CD4-positive, CD25-positive, alpha-beta regulatory T cell (primary cell): Measurements from ENCODE around the gene MALT1. TPM values are rescaled to one million over a fixed set of nuclear protein-coding genes. Genes with fewer than 3 reads are reported as not detected.
"Not testable (repeated sequence)": the region's sequence is repeated elsewhere in the genome, so short reads cannot be mapped to it uniquely, and the experiment has no call there.

Experiments
- ATAC-seq, 2 donors: fragments of 150-1000 bp; cut with Tn5 transposase; one replicate each; pipeline ENCODE4 v1.10.0; 2021; ENCODE audit warnings: low read depth in 2 of 2, moderate number of reproducible peaks in 2 of 2, moderate library complexity in 1 of 2
- DNase-seq, 3 donors: peaks; one replicate each; pipeline versions ENCODE4 v3.0.0 to v3.0.0-alpha.2; 2012 to 2022; ENCODE audit warnings: mixed read lengths in 1 of 3
- H3K27ac ChIP-seq: one replicate; pipeline ENCODE4 v1.7.0; 2013; ENCODE audit warnings: mild to moderate bottlenecking, low read length; ENCODE audit not compliant: insufficient read depth, poor library complexity, severe bottlenecking
- H3K27me3 ChIP-seq: one replicate; pipeline ENCODE4 v1.7.0; 2013; ENCODE audit warnings: low read length; ENCODE audit not compliant: control insufficient read depth, insufficient read depth
- H3K36me3 ChIP-seq: one replicate; pipeline ENCODE4 v1.7.0; 2013; ENCODE audit warnings: mild to moderate bottlenecking, low read length, moderate library complexity; ENCODE audit not compliant: control insufficient read depth, insufficient read depth
- H3K4me1 ChIP-seq: 2 replicates; pipeline ENCODE4 v1.7.0; 2013; ENCODE audit warnings: mild to moderate bottlenecking, low read length; ENCODE audit not compliant: insufficient read depth, control insufficient read depth, poor library complexity, severe bottlenecking
- H3K4me3 ChIP-seq: one replicate; pipeline ENCODE4 v1.7.0; 2013; ENCODE audit warnings: low read depth, mild to moderate bottlenecking, low read length, moderate library complexity
- H3K9me3 ChIP-seq, 2 experiments: 1 replicate in 1 of 2; 2 replicates in 1 of 2; pipeline ENCODE4 v1.7.0; 2013; ENCODE audit warnings: low read length in 2 of 2, mild to moderate bottlenecking in 1 of 2, moderate library complexity in 1 of 2; ENCODE audit not compliant: control insufficient read depth in 2 of 2
- H3K27ac Mint-ChIP-seq, 3 donors: one replicate each; pipeline ENCODE4 v1.8.0; 2020 to 2022; ENCODE audit warnings: mild to moderate bottlenecking in 3 of 3, mixed read lengths in 3 of 3, moderate library complexity in 2 of 3
- H3K27me3 Mint-ChIP-seq: one replicate; pipeline ENCODE4 v1.8.0; 2022; ENCODE audit warnings: mild to moderate bottlenecking, mixed read lengths
- H3K36me3 Mint-ChIP-seq: one replicate; pipeline ENCODE4 v1.8.0; 2020; ENCODE audit warnings: mixed read lengths
- H3K4me1 Mint-ChIP-seq, 4 donors: one replicate each; pipeline ENCODE4 v1.8.0; 2020 to 2022; ENCODE audit warnings: mixed read lengths in 4 of 4, mild to moderate bottlenecking in 1 of 4
- H3K4me3 Mint-ChIP-seq, 4 donors: one replicate each; pipeline ENCODE4 v1.8.0; 2020 to 2022; ENCODE audit warnings: mild to moderate bottlenecking in 4 of 4, mixed read lengths in 4 of 4, moderate library complexity in 3 of 4
- H3K9me3 Mint-ChIP-seq, 7 donors: one replicate each; pipeline ENCODE4 v1.8.0; 2020 to 2022; ENCODE audit warnings: mixed read lengths in 7 of 7, mild to moderate bottlenecking in 3 of 7, moderate library complexity in 2 of 7
- polyA plus RNA-seq, 4 donors: library from polyadenylated mRNA; unstranded; fragments of 300-500 nt; fragmentation: Illumina TruSeq; gene quantifications; one replicate each; pipeline ENCODE4 v1.2.3, GENCODE V29; 2021
- total RNA-seq: library from RNA; stranded (reverse); gene quantifications from one replicate; pipeline ENCODE4 v1.2.3, GENCODE V29; 2022

MALT1 gene
- total and polyA plus RNA-seq, 5 donors from 2014 or later = 39.4 to 99.0 (median 47.4) TPM

- H3K4me3 Mint-ChIP-seq, H3K4me1 Mint-ChIP-seq, H3K9me3 ChIP-seq, H3K27me3 Mint-ChIP-seq, H3K27ac ChIP-seq, DNase-seq, H3K27me3 ChIP-seq, H3K27ac Mint-ChIP-seq, H3K36me3 ChIP-seq, H3K9me3 Mint-ChIP-seq, H3K36me3 Mint-ChIP-seq, H3K4me3 ChIP-seq, ATAC-seq: not testable (repeated sequence)
- peaks cover 14% of the 10 kb centered on the region for H3K4me1 ChIP-seq
These were observed 27.7 kb upstream of the MALT1 start for GRCh38 chr18:58643557-58643956.

- Histone ChIP-seq H3K4me3 (no peak overlapping the region), H3K9me3 (peaks cover 0 to 3% of the 10 kb centered on the region in 2 experiments), H3K27me3 (no peaks in the 10 kb centered on the region), H3K27ac (no peak overlapping the region), H3K4me1 (peaks cover 7% of the 10 kb centered on the region), H3K36me3 (no peaks in the 10 kb centered on the region)
- no peaks in the 10 kb centered on the region for H3K27me3 Mint-ChIP-seq
- peaks cover 0 to 2% (median 0%) of the 10 kb centered on the region in 7 donors for H3K9me3 Mint-ChIP-seq
- H3K4me1 Mint-ChIP-seq = peaks cover 5 to 13% (median 8%) of the 10 kb centered on the region in 4 donors
- H3K36me3 Mint-ChIP-seq = no peaks in the 10 kb centered on the region
- no peak overlapping the region for H3K4me3 Mint-ChIP-seq
- no peak for ATAC-seq
- no peak overlapping the region for H3K27ac Mint-ChIP-seq
- no peak for DNase-seq
These were observed 25.9 kb upstream of the MALT1 start for GRCh38 chr18:58645398-58645797.

- no peak overlapping the region for H3K4me3 ChIP-seq
- H3K4me1 Mint-ChIP-seq = peaks cover 9 to 20% (median 14%) of the 10 kb centered on the region in 4 donors
- peaks cover 0 to 4% (median 2%) of the 10 kb centered on the region in 7 donors for H3K9me3 Mint-ChIP-seq
- H3K4me1 ChIP-seq = peaks cover 10% of the 10 kb centered on the region
- no peak overlapping the region for H3K4me3 Mint-ChIP-seq
- no peaks in the 10 kb centered on the region for H3K27me3 Mint-ChIP-seq
- DNase-seq (no peak), ATAC-seq (no peak)
- no peaks in the 10 kb centered on the region for H3K36me3 ChIP-seq
- no peak overlapping the region for H3K27ac ChIP-seq
- H3K27me3 ChIP-seq = no peaks in the 10 kb centered on the region
- H3K9me3 ChIP-seq = peaks cover 0 to 3% of the 10 kb centered on the region in 2 experiments
- H3K36me3 Mint-ChIP-seq = no peaks in the 10 kb centered on the region
- no peak overlapping the region for H3K27ac Mint-ChIP-seq
These were observed 24.9 kb upstream of the MALT1 start for GRCh38 chr18:58646334-58646862.

- peaks cover 10% of the 10 kb centered on the region for H3K4me1 ChIP-seq
- no peaks in the 10 kb centered on the region for H3K36me3 ChIP-seq
- H3K27me3 Mint-ChIP-seq = no peaks in the 10 kb centered on the region
- H3K27ac ChIP-seq = no peak overlapping the region
- DNase-seq (no peak), ATAC-seq (peak in 1 of 2 donors; percentile 62)
- peak overlapping the region in 1 of 4 donors; percentile 13 for H3K4me3 Mint-ChIP-seq
- peak overlapping the region in 1 of 3 donors; percentile 28 for H3K27ac Mint-ChIP-seq
- H3K4me3 ChIP-seq = no peak overlapping the region
- H3K36me3 Mint-ChIP-seq = peaks cover 4% of the 10 kb centered on the region
- H3K27me3 ChIP-seq = no peaks in the 10 kb centered on the region
- H3K4me1 Mint-ChIP-seq = peaks cover 21 to 48% (median 27%) of the 10 kb centered on the region in 4 donors
- H3K9me3 ChIP-seq = peaks cover 0 to 3% of the 10 kb centered on the region in 2 experiments
- H3K9me3 Mint-ChIP-seq = peaks cover 4 to 7% (median 5%) of the 10 kb centered on the region in 7 donors
These were observed 21.1 kb upstream of the MALT1 start for GRCh38 chr18:58649966-58650816.

- H3K9me3 ChIP-seq, H3K27me3 ChIP-seq, H3K36me3 ChIP-seq, H3K4me3 ChIP-seq, H3K27ac ChIP-seq, H3K4me3 Mint-ChIP-seq, H3K27me3 Mint-ChIP-seq, H3K36me3 Mint-ChIP-seq, H3K9me3 Mint-ChIP-seq, H3K4me1 ChIP-seq, DNase-seq, ATAC-seq: not testable (repeated sequence)
- Mint-ChIP-seq H3K27ac (peak overlapping the region in 1 of 3 donors; percentile 28), H3K4me1 (peaks cover 21 to 48% (median 27%) of the 10 kb centered on the region in 4 donors)
These were observed 20.4 kb upstream of the MALT1 start for GRCh38 chr18:58650830-58651229.

GRCh38 chr18:58653144-58653722 is 18.0 kb upstream of the MALT1 start:
- not testable (repeated sequence) for ATAC-seq, H3K4me3 ChIP-seq, H3K27me3 Mint-ChIP-seq, H3K4me3 Mint-ChIP-seq, DNase-seq, H3K36me3 ChIP-seq, H3K36me3 Mint-ChIP-seq, H3K9me3 Mint-ChIP-seq, H3K27ac ChIP-seq, H3K27me3 ChIP-seq, H3K9me3 ChIP-seq
- peaks cover 25% of the 10 kb centered on the region for H3K4me1 ChIP-seq
- Mint-ChIP-seq H3K4me1 (peaks cover 23 to 66% (median 42%) of the 10 kb centered on the region in 4 donors), H3K27ac (peak overlapping the region; percentile 27 to 60 (median 39))

- H3K4me1 Mint-ChIP-seq = peaks cover 24 to 73% (median 45%) of the 10 kb centered on the region in 4 donors
- H3K27me3 Mint-ChIP-seq = no peaks in the 10 kb centered on the region
- H3K27ac ChIP-seq = no peak overlapping the region
- peaks cover 3 to 10% (median 6%) of the 10 kb centered on the region in 7 donors for H3K9me3 Mint-ChIP-seq
- H3K9me3 ChIP-seq = no peaks in the 10 kb centered on the region
- no peaks in the 10 kb centered on the region for H3K27me3 ChIP-seq
- no peak for ATAC-seq
- H3K4me3 Mint-ChIP-seq = no peak overlapping the region
- H3K36me3 ChIP-seq = no peaks in the 10 kb centered on the region
- peaks cover 33% of the 10 kb centered on the region for H3K4me1 ChIP-seq
- H3K4me3 ChIP-seq = no peak overlapping the region
- peaks cover 4% of the 10 kb centered on the region for H3K36me3 Mint-ChIP-seq
- DNase-seq = no peak
- peak overlapping the region in 2 of 3 donors; percentile 12 to 94 for H3K27ac Mint-ChIP-seq
These were observed 17.3 kb upstream of the MALT1 start for GRCh38 chr18:58653814-58654509.
